GM19023 (cell line): ENCODE results near the gene SLC7A5.
A peak's percentile ranks its signal among the peaks of the same experiment; 100 is the strongest.
"Not testable (repeated sequence)": the region's sequence is repeated elsewhere in the genome, so short reads cannot be mapped to it uniquely, and the experiment has no call there.

ENCODE experiments used
- ATAC-seq: cut with Tn5 transposase; IDR thresholded peaks from one replicate; pipeline ENCODE4 v1.9.1; 2021; ENCODE audit warnings: mild to moderate bottlenecking, moderate library complexity; ENCODE audit not compliant: unreplicated experiment

The SLC7A5 gene

DNA sequence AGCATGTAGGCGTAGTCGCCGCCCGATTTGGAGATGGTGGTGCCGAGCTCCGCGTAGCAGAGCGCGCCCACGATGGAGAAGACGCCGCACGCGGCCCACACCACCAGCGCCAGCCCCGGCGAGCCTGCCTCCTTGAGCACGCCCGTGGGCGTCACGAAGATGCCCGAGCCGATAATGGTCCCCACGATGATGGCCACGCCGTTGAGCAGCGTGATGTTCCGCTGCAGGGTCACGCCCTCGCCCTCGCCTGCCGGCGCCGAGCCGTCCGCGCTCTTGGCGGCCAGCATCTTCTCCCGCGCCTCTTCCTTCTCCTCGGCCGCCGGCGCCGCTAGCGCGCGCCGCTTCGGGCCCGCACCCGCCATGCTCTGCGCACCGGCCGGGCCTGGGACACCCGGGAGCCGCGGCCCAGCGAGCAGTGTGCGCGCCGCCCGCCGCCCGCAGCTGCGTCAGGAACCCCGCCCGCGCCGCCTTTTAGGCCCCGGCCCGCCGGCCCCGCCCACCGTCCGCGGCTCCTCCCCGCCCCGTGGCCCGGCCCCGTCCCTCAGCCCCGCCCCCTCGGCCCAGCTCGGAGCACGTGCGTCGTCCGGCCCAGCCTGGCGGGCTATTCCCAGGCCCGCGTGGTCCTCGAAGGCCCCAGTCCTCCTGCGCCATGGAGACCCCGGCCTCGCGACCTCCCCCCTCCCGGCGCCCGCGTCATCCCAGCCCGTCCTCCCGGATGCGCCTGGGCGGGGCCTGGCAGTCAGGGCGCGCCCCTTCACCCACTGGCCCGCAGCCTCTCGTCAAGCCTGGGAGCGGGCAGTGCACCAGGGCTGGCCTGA, at the start of gene SLC7A5:
Gene SLC7A5, minus strand, starts transcription at position 447 of the 818 bp plus-strand sequence. Its CDS starts 85 bp downstream, at position 362.
- peak; percentile 64 for ATAC-seq

DNA sequence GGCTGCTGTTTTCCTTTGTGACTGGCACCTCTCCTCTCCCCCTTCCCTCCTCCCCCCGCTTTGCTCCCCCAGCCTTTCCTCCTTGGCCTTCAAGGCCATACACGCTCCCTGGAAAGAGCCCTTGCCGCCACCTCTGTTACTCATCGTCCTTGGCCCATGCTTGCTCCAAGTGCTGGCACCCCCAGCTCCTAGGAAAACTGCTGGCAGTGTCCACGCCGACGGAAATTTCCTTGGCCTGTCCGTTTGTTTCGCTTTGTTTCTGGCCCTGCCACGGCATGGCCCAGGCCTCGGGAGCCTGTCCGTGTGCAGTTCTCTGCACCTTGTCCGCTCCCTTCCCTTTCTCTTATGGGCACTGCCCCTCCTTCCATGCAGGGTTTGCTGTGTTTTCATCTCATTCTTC, 49.0 kb upstream of the SLC7A5 start:
- no peak for ATAC-seq

DNA sequence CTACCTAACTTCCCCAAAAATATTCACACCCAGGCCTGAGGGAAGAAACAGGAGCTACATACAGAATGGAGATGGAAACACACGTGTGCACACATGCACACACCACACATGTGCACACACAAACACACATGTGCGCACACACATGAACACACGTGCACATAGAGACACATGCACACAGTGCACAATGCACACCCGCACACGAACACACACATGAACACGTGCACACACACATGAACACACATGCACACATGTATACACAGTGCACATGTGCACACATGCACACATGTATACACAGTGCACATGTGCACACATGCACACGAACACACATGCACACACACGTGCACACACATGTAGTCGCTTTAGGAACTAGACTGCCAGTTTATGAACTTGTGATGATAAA, 48.2 kb upstream of the SLC7A5 start:
- ATAC-seq: no peak

DNA sequence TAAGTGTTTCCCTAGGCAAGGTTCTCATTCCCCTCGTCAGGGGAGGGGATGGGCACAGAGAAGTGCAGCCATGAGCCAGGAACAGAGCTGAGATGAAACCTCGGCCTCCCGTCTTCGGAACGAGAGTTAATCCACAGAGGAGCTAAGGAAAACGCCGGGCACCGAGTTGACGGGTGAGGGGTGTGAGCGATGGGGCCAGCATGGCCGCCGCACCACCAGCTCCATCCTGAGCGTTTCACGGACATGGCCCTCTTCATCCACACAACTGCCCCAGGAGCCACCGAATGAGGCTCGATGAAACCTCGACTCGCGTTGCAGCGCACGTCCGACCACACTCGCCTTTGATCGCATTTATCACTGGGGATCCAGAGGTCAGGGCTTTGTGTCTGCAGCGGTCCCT, 45.5 kb upstream of the SLC7A5 start:
- ATAC-seq: no peak

DNA sequence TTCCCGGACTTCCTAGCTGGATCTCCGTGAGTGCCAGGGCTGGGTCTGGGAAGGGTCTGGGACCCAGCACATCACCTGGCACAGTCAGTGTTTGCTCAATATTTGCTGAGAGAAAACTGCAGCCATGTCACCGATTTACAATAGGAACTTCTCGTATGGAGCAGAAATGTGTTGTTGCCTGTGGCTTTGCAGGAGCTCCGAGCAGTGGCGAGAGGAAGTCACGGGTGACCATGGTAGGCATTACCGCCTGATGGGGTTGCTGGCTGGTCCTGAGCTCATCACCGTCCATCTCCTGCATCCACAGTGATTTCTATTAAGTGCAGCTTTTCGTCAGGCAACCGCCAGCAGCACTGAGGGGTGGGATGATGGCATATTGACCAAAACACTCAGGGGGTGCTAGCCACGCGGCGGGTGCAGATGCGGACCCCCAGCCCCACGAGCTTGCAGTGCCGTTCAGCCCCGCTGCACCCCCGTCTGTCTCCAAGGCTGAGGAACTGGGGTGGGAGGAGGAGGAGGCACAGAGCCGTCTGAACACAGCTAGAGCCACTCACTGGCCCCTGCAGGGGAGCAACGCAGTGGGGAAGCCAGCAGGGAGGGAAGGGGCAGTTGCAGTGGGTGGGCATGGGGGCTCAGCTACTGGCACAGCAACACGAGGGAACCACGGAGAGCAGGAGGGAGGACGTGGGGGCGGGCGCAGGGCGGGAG, 44.9 kb upstream of the SLC7A5 start:
- not testable (repeated sequence) for ATAC-seq

DNA sequence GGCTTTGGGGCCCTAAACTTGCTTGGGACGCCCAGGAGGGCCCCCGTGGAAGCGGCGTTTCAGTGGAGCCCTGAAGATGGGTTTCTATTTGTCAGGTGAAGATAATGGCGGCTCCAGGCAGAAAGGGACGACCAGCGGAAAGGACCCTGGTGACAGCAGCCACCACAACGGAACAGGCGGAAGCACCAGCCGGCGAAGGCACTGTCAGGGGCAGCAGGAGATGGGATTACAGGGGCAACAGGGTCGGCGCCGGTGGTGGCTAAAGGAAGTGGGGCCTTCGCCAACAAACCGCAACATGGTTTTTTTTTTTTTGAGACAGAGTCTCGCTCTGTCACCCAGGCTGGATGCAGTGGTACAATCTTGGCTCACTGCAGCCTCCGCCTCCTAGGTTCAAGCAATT, 43.4 kb upstream of the SLC7A5 start:
- not testable (repeated sequence) for ATAC-seq

DNA sequence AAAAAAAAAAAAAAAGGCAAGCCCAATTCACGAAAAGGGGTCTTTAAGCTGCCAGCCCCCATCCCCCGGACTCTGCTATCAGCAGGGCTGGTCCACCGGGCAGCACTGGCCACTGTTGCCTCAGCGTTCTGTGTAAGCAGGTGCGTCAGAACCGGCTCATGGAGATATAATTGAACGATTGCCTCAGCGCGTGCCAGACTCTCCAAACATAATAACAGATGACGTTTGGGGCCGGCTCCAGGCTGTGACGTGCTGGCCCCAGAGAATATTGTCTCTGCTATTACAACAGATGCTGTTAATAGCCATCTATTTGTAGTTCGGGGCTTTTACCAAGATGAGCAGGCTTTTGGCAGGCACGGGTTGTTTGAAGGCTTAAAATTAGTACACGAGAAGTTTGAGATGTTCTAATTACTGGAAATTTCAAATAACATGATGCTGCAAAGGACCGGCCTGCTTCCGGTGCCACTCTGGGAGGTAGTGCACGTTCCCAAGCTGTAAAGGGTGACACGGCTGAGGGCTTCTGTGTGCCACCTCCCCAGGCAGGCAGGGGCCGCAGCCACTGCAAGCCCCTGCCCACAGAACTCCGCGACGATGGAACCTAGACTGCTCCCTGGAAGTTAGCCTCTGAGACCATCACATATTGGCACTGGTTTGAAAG, 41.9 kb upstream of the SLC7A5 start:
- not testable (repeated sequence) for ATAC-seq

DNA sequence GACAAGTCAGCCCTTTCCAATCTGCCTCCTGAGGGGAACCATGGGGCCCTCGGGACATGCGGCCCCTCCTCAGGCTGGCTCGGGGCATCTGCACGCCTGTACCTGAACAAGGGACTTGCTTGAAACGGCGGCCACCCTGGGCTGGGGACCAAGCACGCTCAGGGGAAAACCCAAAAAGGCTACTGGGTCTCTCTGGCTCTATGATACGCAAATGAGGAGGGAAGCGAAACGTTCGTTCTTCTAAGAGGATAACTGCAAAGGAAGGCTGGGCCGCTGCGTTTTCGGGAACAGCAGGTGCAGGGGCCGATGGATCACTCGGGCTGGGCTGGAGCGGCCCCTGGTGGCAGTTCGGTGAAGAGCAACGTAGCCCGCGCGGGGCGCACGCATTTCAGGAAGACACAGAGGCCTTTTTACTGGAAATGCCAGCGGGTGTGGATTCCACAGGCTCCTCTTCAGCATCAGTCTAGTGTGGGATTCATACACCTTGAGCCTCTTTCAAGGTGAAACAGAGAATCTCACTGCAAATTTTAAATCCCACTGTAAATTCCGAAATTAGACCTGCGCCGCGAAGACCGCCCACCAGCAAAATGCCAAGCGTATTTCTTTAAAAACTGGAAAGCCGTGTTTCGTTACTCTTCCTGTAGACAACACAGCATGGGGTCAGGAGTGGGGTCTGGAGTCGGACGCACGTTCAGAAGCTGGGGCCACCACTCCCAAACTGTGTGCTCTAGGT, 40.1 kb upstream of the SLC7A5 start:
- peak; percentile 89 for ATAC-seq

DNA sequence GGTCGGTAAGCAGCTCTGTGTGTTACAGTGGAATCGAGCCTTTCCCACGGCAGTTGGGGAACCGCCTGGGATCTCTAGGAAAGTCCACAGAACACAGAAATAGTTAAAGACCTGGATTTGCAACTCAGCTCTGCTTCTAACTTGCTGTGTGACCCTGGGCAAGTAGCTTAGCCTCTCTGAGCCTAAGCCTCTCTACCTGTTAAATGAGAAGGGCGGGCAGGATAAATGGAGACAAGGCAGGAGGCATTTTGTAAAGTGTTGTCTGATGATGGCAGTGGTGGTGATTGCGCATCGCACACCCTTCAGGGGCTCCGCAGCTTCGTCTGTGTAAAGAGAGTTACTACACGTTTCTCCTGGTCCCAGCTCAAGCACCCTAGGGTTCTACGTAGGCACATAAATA, 38.8 kb upstream of the SLC7A5 start:
- not testable (repeated sequence) for ATAC-seq

DNA sequence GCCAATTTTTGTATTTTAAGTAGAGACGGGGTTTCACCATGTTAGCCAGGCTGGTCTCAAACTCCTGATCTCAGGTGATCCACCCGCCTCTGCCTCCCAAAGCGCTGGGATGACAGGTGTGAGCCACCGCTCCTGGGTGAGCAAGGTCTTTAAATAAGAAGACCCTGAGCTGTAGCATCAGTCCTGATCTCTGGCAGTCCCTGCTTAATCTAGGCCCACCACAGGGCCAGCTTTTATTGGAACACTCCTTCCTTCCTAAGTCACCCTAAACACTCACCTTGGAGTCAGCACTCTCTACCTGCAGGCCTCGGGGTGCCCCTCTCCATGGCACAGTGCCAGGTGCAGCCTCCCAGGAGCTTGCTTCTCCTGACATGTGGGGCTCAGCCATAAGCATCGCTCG, 36.2 kb upstream of the SLC7A5 start:
- not testable (repeated sequence) for ATAC-seq

DNA sequence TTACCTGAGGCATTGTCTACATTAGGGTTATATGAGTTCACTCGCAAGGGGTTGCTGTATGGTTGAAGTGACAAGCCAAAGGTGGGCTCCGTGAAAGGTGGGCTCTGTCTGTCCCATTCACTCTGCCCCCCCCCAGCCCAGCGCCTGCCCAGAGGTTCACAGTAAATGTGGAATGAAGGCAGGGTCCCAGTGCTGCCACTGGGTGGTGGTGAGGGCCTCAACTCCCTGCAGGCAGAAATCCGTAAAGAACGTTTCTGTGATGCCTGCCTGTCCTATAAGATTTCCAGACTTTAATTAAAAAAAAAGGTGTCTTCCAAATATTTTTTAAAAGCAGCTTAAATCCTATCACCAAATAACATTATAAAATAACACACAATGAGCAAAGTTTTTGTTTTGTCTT, 35.7 kb upstream of the SLC7A5 start:
- not testable (repeated sequence) for ATAC-seq

DNA sequence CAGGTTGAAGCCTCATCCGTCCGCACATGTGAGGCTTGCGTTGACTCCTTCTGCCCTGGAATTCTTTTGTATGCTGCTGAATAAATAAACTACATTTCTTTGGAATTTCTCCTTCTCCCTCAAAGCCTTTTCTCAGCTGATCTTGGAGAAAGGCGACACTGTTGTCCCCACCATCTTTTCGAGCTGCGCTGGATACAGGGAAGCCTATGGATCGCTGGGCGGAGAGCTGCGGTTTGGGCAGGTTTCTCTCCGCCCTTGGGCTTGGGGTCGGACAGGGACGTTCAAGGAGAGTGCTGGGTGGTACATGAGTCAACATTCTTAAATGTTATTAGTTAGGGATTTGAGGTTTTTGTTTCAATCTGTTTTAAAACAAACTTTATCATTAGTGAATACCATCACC, 31.2 kb upstream of the SLC7A5 start:
- ATAC-seq: not testable (repeated sequence)

DNA sequence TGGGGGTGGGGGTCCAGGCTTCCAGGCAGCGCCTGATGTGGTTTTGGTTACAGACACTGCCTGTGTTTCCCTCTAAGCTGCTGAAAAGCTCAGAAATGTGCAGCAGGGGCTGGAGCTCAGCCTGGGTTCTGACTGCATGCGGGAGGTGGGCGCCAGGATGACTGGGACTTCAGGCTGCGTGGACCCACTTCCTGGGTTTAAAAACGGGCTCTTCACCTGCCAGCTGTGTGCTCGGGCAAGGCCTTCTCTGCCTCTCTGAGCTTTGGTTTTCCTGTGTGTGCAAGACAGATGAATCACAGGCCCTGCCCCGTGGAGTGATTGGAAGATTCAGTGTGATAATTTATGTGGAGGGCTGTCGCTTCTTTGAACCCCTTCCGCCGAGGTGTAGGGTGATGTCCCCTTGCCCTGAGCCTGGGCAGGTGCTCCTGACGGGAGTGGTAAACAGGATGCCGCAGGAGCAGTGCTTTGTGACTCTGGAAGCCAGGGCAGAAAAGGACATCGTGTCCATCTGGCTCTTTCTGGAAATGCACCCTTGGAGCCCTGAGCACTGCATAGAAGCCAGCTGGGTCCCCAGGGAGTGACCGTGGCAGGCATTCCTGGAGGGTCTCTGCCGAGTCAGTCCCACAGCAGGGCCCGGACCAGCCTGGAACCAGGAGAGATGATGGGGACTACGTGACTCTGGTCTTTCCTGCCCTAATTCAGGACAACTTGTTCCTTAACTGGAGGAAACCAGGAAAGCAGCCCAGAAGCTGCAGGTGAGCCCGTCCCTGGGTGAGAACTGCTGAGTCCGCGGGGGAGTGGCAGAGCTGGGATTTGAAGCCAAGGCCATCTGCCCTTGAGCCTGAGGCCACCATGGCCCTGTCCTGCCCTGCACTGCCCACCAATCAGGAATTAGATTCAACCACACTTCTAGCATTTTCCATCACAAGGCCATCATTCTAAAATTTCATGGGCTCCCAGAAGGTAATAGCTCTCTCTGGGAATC, 28.5 kb upstream of the SLC7A5 start:
- ATAC-seq: no peak

DNA sequence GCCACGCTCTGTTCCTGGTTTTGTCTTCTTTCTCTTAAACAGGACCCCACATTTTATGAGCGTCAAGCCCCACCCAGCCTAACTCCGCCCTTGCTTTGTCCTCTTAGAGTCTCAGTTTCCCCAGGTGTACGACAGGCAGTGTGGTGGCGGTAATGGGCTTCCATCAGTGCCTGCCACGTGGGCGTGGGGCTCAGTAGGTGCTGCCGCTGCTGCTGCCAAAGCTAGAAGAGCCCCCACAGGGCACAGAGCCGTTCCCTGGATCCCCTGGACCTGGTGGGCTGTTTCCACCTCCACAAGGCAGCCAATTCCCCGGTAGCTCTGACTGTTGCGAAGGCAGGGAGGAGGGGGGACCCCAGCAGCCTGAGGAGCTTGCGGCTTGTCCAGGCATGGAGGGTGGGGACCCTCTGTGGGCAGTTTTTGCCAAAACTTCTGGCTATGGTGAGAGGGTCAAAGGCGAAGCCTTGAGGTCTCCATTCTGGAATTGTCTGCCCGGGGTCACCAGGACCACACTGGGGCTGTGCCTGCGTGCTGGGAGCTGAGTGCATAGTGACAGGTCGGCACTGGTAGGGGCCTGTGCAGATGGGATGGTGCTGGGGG, 27.7 kb upstream of the SLC7A5 start:
- ATAC-seq: not testable (repeated sequence)

DNA sequence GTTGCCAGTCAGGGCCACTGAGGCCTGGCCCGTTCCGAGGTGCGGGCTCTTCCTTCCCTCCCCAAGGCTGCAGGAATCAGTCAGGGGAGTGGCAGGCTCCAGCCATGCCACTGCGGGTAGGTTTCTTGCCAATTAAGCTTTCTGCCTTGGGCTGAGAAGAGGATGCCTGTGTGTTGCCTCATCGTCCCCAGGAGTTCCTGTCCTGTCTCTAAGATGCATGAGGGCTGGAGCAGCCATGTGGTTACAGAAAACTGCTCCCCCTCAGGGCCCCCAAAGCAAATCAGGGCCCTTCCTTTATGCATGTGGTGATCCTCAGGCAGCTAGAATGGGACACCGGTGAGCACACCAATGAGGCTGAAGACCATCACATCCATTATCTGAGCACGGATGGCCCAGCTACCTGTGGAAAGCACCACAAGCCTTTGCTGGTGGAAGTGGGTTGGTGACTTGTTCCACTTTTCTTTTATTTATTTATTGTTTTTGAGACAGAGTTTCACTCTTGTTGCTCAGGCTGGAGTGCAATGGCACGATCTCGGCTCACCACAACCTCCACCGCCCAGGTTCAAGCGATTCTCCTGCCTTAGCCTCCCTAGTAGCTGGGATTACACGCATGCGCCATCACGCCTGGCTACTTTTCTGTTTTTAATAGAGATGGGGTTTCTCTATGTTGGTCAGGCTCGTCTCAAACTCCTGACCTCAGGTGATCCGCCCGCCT, 27.0 kb upstream of the SLC7A5 start:
- ATAC-seq: not testable (repeated sequence)

DNA sequence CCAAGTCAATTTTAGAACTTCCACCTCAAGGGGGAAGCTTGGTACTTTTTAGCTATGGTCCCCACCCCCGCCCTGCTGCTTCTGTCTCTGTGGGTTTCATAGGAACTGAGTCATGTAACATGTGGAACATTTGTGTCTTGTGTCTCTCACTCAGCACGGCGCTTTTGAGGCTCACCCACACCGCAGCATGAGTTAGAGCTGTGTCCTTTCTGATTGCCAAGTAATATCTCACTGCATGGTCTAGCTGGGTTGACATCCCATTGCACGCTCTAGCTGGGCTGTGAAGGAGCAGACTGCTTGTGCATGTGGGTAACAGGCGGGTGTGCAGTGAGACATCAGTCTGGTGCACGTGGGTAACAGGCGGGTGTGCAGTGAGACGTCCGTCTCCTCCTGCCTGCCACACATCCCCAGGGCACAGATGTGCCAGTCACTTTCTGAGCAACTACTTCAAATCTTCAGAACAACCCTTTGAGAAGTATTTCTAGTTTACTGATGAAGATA, 26.4 kb upstream of the SLC7A5 start:
- peak; percentile 78 for ATAC-seq

DNA sequence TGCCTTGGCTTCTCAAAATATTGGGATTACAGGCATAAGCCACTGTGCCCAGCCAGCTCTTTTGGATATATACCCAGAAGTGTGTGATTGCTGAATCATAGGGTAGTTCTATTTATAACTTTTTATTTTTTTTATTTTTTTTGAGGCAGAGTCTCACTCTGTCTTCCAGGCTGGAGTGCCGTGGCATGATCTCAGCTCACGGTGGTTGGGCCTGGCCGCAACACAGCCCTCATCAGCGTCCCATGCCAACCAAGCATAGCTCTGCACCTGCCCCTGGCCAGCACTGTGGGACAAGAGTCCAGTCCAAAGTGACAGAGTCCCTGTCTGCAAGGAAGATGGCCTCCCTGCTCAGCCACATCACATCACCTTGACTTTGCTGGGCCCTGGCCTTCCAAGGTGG, 24.7 kb upstream of the SLC7A5 start:
- not testable (repeated sequence) for ATAC-seq

DNA sequence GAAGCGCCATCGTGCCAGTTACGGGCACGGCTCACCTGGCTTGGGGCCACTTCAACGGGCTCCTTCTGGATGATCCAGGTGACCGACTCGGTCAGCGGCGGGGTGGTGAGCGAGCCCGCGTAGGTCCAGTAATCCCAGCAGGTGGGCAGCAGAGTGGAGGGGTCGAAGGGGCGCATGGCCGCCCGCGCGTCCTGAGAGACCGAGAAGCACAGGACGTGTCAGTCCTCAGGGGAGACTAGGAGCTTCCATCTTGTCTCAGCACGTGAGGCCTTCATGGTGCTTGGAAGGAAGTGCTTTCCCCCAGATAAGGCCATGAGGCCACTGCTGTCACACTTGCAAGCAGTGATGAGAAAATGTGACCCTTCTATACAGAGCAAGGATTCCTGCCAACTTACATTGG, 22.5 kb upstream of the SLC7A5 start:
- no peak for ATAC-seq

DNA sequence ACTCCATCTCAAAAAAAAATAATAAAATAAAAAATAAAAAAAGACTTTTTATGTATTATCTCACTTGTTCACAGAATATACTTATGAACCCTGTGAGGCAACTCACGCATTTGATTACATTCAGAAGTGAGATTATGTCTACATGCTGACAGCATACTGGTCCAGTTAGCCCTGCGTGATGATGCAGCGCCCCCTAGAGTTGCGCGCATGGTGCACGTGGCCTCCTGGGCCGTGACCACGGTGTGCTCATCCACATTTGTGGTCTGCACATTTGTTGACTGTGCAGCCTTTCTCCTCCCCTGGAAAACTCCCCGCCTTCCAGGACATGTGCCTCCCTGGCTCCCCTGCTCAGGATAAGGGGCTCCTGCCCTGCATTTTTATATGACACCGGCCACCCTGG, 20.5 kb upstream of the SLC7A5 start:
- not testable (repeated sequence) for ATAC-seq
